IMR-90 (cell line): Measurements from ENCODE around the gene COPB1. TPM values are rescaled to one million over a fixed set of nuclear protein-coding genes. Genes with fewer than 3 reads are reported as not detected.

Experiments used
- ATAC-seq: fragments of 200-7000 bp; cut with Tn5 transposase; 2 replicates; pipeline ENCODE4 v1.9.1; 2020; ENCODE audit warnings: low read depth, mild to moderate bottlenecking, moderate library complexity
- Bru-seq: library from RNA; stranded (reverse); fragments of 400-500 nt; gene quantifications from one replicate; lab custom pipeline; 2021; lab: Mats Ljungman, UMichigan
- BruChase-seq, 2 experiments: library from RNA; stranded (reverse); fragments of 400-500 nt; gene quantifications; one replicate each; lab custom pipeline; 2021; lab: Mats Ljungman, UMichigan
- BruUV-seq: library from RNA; stranded (reverse); fragments of 400-500 nt; replicated peaks from 2 replicates; lab custom pipeline; 2021; lab: Mats Ljungman, UMichigan
- CTCF ChIA-PET: fragments of 300-600 bp; formaldehyde crosslinking; extraction: SDS; loops from one replicate; lab custom pipeline; 2021; ENCODE audit warnings: antibody characterized with exemption; lab: Yijun Ruan, JAX
- POLR2A ChIA-PET: fragments of 300-600 bp; sonication (Branson Sonifier 250); formaldehyde crosslinking; loops from one replicate; lab custom pipeline; 2022; ENCODE audit warnings: antibody characterized with exemption; ENCODE audit not compliant: unreplicated experiment; lab: Charles Lee
- DNase-seq: peaks from one replicate; pipeline ENCODE4 v3.0.0; 2013
- H2AFZ ChIP-seq: replicated peaks from 2 replicates; pipeline ENCODE3; 2013; ENCODE audit warnings: low read length, mild to moderate bottlenecking; ENCODE audit not compliant: poor library complexity
- H2AK5ac ChIP-seq: 2 replicates; pipeline ENCODE4 v1.6.1; 2013; ENCODE audit warnings: low read depth, low read length, inconsistent platforms
- H2AK9ac ChIP-seq: replicated peaks from 2 replicates; pipeline ENCODE3; 2013; ENCODE audit warnings: mild to moderate bottlenecking, low read depth, low read length, moderate library complexity; ENCODE audit not compliant: poor library complexity
- H2BK120ac ChIP-seq: 2 replicates; pipeline ENCODE4 v1.6.1; 2013; ENCODE audit warnings: low read depth, low read length, inconsistent platforms
- H2BK15ac ChIP-seq: 3 replicates; pipeline ENCODE4 v1.6.1; 2013; ENCODE audit warnings: low read depth, low read length, inconsistent platforms
- H2BK20ac ChIP-seq: 2 replicates; pipeline ENCODE4 v1.6.1; 2013; ENCODE audit warnings: low read depth, mild to moderate bottlenecking, inconsistent platforms, low read length, moderate library complexity
- H2BK5ac ChIP-seq: 2 replicates; pipeline ENCODE4 v1.6.1; 2013; ENCODE audit warnings: mild to moderate bottlenecking, low read depth, low read length, inconsistent platforms; ENCODE audit not compliant: poor library complexity, severe bottlenecking
- H3K14ac ChIP-seq: replicated peaks from 2 replicates; pipeline ENCODE4 v1.6.1; 2013; ENCODE audit warnings: low read depth, low read length, inconsistent platforms
- H3K18ac ChIP-seq: 2 replicates; pipeline ENCODE4 v1.6.1; 2013; ENCODE audit warnings: low read depth, low read length, control low read depth
- H3K23ac ChIP-seq: 2 replicates; pipeline ENCODE4 v1.6.1; 2013; ENCODE audit warnings: low read depth, low read length, inconsistent platforms
- H3K27ac ChIP-seq: 2 replicates; pipeline ENCODE4 v1.5.1; 2013; ENCODE audit warnings: mild to moderate bottlenecking, control low read depth, low read length; ENCODE audit not compliant: insufficient read depth
- H3K27me3 ChIP-seq: 2 replicates; pipeline ENCODE4 v1.6.1; 2013; ENCODE audit warnings: low read length; ENCODE audit not compliant: control insufficient read depth, insufficient read depth
- H3K36me3 ChIP-seq: 2 replicates; pipeline ENCODE4 v1.6.1; 2013; ENCODE audit warnings: low read length, mixed read lengths; ENCODE audit not compliant: control insufficient read depth, insufficient read depth
- H3K4ac ChIP-seq: 2 replicates; pipeline ENCODE4 v1.6.1; 2013; ENCODE audit warnings: low read depth, low read length, inconsistent platforms
- H3K4me1 ChIP-seq: 2 replicates; pipeline ENCODE4 v1.6.1; 2013; ENCODE audit warnings: low read length, mixed read lengths; ENCODE audit not compliant: control insufficient read depth, insufficient read depth
- H3K4me2 ChIP-seq: 2 replicates; pipeline ENCODE4 v1.6.1; 2013; ENCODE audit warnings: low read depth, mild to moderate bottlenecking, control low read depth, low read length, moderate library complexity
- H3K4me3 ChIP-seq: 2 replicates; pipeline ENCODE4 v1.5.1; 2013; ENCODE audit warnings: low read depth, mild to moderate bottlenecking, control low read depth, low read length, moderate library complexity; ENCODE audit not compliant: insufficient read depth
- H3K56ac ChIP-seq: 2 replicates; pipeline ENCODE4 v1.6.1; 2013; ENCODE audit warnings: low read length, inconsistent platforms; ENCODE audit not compliant: insufficient read depth; ENCODE audit errors: extremely low read depth
- H3K79me1 ChIP-seq, 2 experiments: 2 replicates each; pipeline ENCODE4 v1.6.1; 2013; ENCODE audit warnings: low read length in 2 of 2, inconsistent platforms in 1 of 2, low read depth in 1 of 2
- H3K9ac ChIP-seq: 2 replicates; pipeline ENCODE4 v1.6.1; 2013; ENCODE audit warnings: low read depth, low read length, control low read depth
- H3K9me1 ChIP-seq: 2 replicates; pipeline ENCODE4 v1.6.1; 2013; ENCODE audit warnings: low read length, inconsistent platforms; ENCODE audit not compliant: insufficient read depth
- H3K9me3 ChIP-seq: 2 replicates; pipeline ENCODE4 v1.6.1; 2013; ENCODE audit warnings: low read length; ENCODE audit not compliant: control insufficient read depth, insufficient read depth
- H4K20me1 ChIP-seq: 2 replicates; pipeline ENCODE4 v1.6.1; 2013; ENCODE audit warnings: low read length, inconsistent platforms; ENCODE audit not compliant: insufficient read depth
- H4K5ac ChIP-seq: 2 replicates; pipeline ENCODE4 v1.6.1; 2013; ENCODE audit warnings: mild to moderate bottlenecking, low read depth, low read length, control low read depth
- H4K8ac ChIP-seq, 2 experiments: 2 replicates each; pipeline ENCODE4 v1.6.1; 2013; ENCODE audit warnings: low read depth in 2 of 2, low read length in 2 of 2, control low read depth in 1 of 2, inconsistent platforms in 1 of 2
- H4K91ac ChIP-seq: 2 replicates; pipeline ENCODE4 v1.6.1; 2013; ENCODE audit warnings: low read depth, low read length, inconsistent platforms; ENCODE audit not compliant: insufficient read depth
- BHLHE40 ChIP-seq: fragments of 150-350 bp; IDR thresholded peaks from 2 replicates; pipeline ENCODE4 v1.6.1; 2016; ENCODE audit warnings: mild to moderate bottlenecking, low read depth, low read length
- CTCF ChIP-seq: conservative IDR thresholded peaks from 2 replicates; pipeline ENCODE4 v1.5.1; 2012; ENCODE audit warnings: mild to moderate bottlenecking, low read depth, low read length, improper control_type of control experiment
- MAZ ChIP-seq: IDR thresholded peaks from 2 replicates; pipeline ENCODE4 v1.6.1; 2012; ENCODE audit warnings: low read depth, mild to moderate bottlenecking, low read length, improper control_type of control experiment, moderate library complexity, borderline replicate concordance
- NFE2L2 ChIP-seq: fragments of 150-350 bp; IDR thresholded peaks from 2 replicates; pipeline ENCODE4 v1.6.1; 2016; ENCODE audit warnings: low read depth, mild to moderate bottlenecking, low read length
- POLR2A ChIP-seq: IDR thresholded peaks from 2 replicates; pipeline ENCODE4 v1.6.1; 2012; ENCODE audit warnings: mild to moderate bottlenecking, low read depth, low read length
- WGBS, 2 experiments: methylation state at CpG; one replicate each; pipeline versions ENCODE4 v1.1.5 to v1.1.7; 2013; ENCODE audit warnings: missing lambda C conversion rate in 2 of 2; ENCODE audit not compliant: insufficient read length in 1 of 2; ENCODE audit errors: extremely low coverage in 2 of 2; 5-methylcytosine and 5-hydroxymethylcytosine counted together
- dilution Hi-C: fragments of 300-500 bp; cut with HindIII; formaldehyde crosslinking; loops from one replicate; pipeline ENCODE4 v1.14.3; 2018; ENCODE audit warnings: low sequenced_read_pairs; ENCODE audit not compliant: unreplicated experiment
- in situ Hi-C: fragments of 300-500 bp; cut with MboI; formaldehyde crosslinking; loops from 3 replicates; pipeline ENCODE4 v1.14.3; 2019; ENCODE audit warnings: low sequenced_read_pairs, inconsistent platforms, mixed read lengths
- intact Hi-C: fragments of 100-400 bp; cut with micrococcal nuclease; formaldehyde crosslinking; loops from 2 replicates; pipeline ENCODE4 v1.10.0; 2022
- long read RNA-seq: library from polyadenylated mRNA; unstranded; transcript quantifications from one replicate; pipeline ENCODE4 v2.0.0, GENCODE V29; 2021; ENCODE audit not compliant: unreplicated experiment
- polyA plus RNA-seq, 3 experiments: library from polyadenylated mRNA; depleted of rRNA; stranded (reverse); fragments of >200 nt; gene quantifications; 2 replicates each; pipeline ENCODE4 v1.2.3, GENCODE V29; 2012; ENCODE audit warnings: low replicate concordance in 1 of 3
- total RNA-seq: library from RNA; depleted of rRNA; stranded (reverse); fragments of >200 nt; gene quantifications from 2 replicates; pipeline ENCODE4 v1.2.3, GENCODE V29; 2012; rRNA removed

COPB1 gene
- total RNA-seq (341 and 415 TPM in 2 replicates), polyA plus RNA-seq (2012; rRNA removed) (126 and 136 TPM in 2 replicates), Bru-seq, nascent RNA (percentile 96 among the genes with signal in this experiment), BruChase-seq, experiment 1, labeled RNA remaining after a 6-hour chase (percentile 97 among the genes with signal in this experiment), BruChase-seq, experiment 2, labeled RNA remaining after a 2-hour chase (percentile 96 among the genes with signal in this experiment)
- 32.5 and 32.9 TPM in 2 replicates for polyA plus RNA-seq (2012; cell fraction: cytosol; rRNA removed)
- polyA plus RNA-seq (2012; cell fraction: nucleus; rRNA removed; ENCODE audit: low replicate concordance), result 17.1 and 140 TPM in 2 replicates
- long read RNA-seq, transcript COPB1-201 (22 exons, 3,481 nt), result minor isoform, 5 of 100 reads
- long read RNA-seq, transcript COPB1-202 (22 exons, 3,382 nt), result major isoform, 39 of 100 reads
- long read RNA-seq, partial matches to known transcripts, result 30 of 100 reads
- long read RNA-seq, other reads (novel, unspliced or antisense), result 26 of 100 reads

DNA sequence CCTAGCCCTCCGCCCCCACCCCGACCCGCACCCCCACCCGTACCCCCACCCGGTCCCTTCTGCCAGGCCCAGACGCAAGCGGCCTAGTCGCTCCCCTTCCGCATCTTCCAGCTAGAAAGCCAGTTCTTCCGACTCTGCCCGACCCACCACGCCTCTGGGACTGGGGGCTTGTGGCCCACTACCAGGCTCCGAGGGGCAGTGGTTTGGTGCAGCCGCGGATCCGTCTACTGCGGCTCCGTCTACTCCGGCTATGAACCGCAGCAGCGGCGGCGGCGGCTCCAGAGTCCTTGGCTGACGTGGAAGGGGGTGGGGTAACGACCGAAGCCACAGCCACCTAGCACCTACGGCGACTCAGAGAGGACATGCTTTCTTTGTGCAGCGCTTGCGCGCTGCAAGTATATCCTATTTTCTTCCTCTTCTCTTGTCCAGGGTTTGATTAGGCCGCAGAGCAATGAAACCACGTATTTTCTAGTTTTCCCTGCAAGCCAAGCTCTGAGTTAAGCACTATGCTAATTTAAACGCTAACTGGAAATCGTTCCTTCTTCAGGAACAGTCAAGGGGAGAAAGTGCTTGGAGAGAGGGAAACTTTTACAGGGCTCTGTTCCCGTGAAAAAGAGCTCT lies at the start of gene COPB1:
Gene COPB1, minus strand, starts transcription at position 252 of the 621 bp plus-strand sequence. CDS start 883 bp downstream, outside the sequence.
- Histone ChIP-seq H4K91ac (peak within 1 kb of the TSS; percentile 98), H4K5ac (peak within 1 kb of the TSS; percentile 94), H3K23ac (peak within 1 kb of the TSS; percentile 96), H2AK9ac (peak within 1 kb of the TSS; percentile 97), H3K14ac (peak within 1 kb of the TSS; percentile 98), H4K8ac (peak within 1 kb of the TSS; percentile 91 to 99), H3K9me3 (no peaks in the 10 kb centered on the region), H3K79me1 (peaks cover 0 to 7% of the 10 kb centered on the region in 2 experiments; a peak in 3 of 4 replicates), H4K20me1 (peaks cover 9% of the 10 kb centered on the region; the same call in 1 of the 2 replicates), H3K27me3 (no peaks in the 10 kb centered on the region), H3K18ac (peak within 1 kb of the TSS; percentile 85), H2BK5ac (peak within 1 kb of the TSS; percentile 96), H3K36me3 (peaks cover 10% of the 10 kb centered on the region), H2AK5ac (peak within 1 kb of the TSS; percentile 88), H3K4me1 (no peaks in the 10 kb centered on the region), H3K4me2 (peak within 1 kb of the TSS; percentile 90), H3K9ac (peak within 1 kb of the TSS; percentile 99), H3K4me3 (peak within 1 kb of the TSS; percentile 91), H2BK20ac (no peak within 1 kb of the TSS; the same call in 1 of the 2 replicates), H2AFZ (peak within 1 kb of the TSS; percentile 95), H3K9me1 (no peaks in the 10 kb centered on the region), H2BK15ac (no peak within 1 kb of the TSS; the same call in 2 of the 3 replicates), H2BK120ac (peak within 1 kb of the TSS; percentile 85), H3K4ac (peak within 1 kb of the TSS; percentile 97), H3K56ac (peak within 1 kb of the TSS; percentile 99), H3K27ac (peak within 1 kb of the TSS; percentile 96)
- in situ Hi-C loops, result loop anchor here (5.0 kb wide), 1 partner anchor 32 kb away; no protein-coding TSS in a partner anchor
- WGBS, 2 experiments, result 3% methylated on average over 7 of the region's 37 CpGs; no CpG with 5 or more reads in 1 of the 2 experiments
- ChIA-PET POLR2A (interaction anchor here (0.5 to 0.7 kb wide), 4 partner anchors 20 to 713 kb away, joined by 3 to 7 read pairs (median 4); partner anchors contain the start of gene PSMA1), CTCF (interaction anchor here (0.6 kb wide), 1 partner anchor 749 kb away, joined by 3 read pairs; no protein-coding TSS in a partner anchor)
- dilution Hi-C loops, result no loop called here
- no TSS peak for BruUV-seq
- intact Hi-C loops, result loop anchor here (5.0 kb wide), 1 partner anchor 37 kb away; no protein-coding TSS in a partner anchor
- no peak for TF ChIP-seq CTCF
- peak; percentile 96 for TF ChIP-seq POLR2A
- TF ChIP-seq BHLHE40, result no peak
- no peak for TF ChIP-seq NFE2L2
- peak; percentile 11; the same call in 1 of the 2 replicates for TF ChIP-seq MAZ
- DNase-seq (peak; percentile 95), ATAC-seq (peak; percentile 93)
